HG03521 (cell line): Measurements from ENCODE around the gene OR10AD1.
A peak's percentile ranks its signal among the peaks of the same experiment; 100 is the strongest.
"Not testable (repeated sequence)": the region's sequence is repeated elsewhere in the genome, so short reads cannot be mapped to it uniquely, and the experiment has no call there.

Source experiments
- ATAC-seq: cut with Tn5 transposase; IDR thresholded peaks from one replicate; pipeline ENCODE4 v1.9.1; 2021; ENCODE audit warnings: mild to moderate bottlenecking, moderate library complexity; ENCODE audit not compliant: unreplicated experiment

OR10AD1 gene

DNA sequence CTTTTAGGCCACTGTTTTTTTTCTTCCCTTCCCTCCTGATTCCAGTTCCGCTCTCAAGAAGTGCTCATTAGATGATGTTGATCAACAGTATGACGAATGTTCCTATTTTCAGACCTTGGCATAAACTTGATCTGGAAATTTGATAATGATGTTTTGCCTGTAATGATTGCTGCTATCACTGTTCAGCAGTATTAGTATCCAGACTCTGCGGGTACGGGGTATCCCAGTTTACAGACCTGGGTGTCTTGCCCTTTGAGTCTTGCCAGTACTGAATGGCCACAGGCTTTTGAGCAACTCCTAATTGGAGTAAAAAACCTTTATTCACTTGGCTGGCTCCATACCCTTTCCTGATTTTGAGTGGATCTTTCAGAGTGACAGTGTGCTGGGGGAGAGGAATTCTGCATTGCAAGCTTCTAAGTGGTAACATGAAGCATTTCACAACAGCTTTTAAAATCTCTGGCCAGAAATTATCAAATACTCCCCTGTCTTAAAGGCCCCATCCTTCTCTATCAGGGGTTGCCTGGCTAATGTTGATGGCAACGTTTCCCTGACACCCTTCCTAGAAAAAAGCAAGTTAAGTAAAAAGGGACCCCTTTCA, 39.8 kb downstream of the OR10AD1 start:
- ATAC-seq = no peak

DNA sequence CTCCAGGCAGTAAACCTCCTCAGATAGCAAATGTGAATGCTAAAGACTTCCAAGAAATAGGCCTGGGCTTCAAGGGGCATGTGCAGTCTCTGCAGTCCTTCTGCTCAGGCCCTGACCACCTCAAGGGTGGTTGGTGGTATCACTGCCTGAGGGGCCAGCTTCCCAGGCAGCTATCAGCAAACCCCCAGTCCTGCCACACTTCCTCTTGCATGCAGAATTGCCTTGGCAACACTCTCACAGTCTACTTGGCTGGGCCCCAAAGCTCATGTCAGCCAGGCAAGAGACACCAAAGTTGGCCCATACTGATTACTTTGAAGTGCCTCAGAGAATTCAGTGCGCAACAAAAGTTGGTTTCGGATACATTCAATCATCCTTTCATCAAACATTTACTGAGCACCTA, 42.3 kb downstream of the OR10AD1 start:
- ATAC-seq = no peak

DNA sequence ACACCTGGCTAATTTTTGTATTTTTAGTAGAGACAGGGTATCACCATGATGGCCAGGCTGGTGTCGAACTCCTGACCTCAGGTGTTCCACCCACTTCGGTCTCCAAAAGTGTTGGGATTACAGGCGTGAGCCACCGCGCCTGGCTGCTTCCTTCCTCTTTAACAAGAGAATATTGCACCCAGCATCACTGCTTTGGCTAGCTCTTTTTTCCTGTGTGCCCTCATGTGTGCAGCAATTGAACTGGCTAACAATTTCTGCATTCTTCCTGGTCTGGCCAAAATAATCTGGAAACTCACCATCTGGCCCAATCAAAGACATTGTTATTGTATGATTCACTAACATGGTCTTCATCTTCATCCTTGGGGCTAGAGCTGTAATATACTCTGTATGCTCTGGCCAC, 43.0 kb downstream of the OR10AD1 start:
- no peak for ATAC-seq

DNA sequence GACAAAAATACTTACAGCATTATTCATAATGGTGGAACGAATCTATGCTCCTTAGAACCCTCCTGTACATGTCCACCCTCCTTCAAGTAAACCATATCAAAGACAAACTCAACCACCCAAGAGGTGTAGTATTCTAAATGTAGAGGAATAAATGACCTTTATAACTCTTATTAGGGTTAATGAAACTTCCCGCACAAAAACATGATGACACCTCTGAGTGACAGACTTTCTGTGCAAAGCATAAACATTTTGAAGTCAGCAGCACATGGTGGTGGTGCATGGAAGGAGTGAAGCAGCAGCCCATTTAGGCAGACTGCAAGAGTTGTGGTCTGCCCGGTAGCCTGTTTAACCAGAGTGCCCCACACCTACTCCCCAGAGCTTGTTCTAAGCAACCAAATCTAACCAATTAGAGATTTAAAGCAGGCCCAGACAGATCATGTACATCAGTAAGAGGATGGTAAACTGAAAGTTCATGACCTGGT, 45.2 kb downstream of the OR10AD1 start:
- ATAC-seq = no peak

DNA sequence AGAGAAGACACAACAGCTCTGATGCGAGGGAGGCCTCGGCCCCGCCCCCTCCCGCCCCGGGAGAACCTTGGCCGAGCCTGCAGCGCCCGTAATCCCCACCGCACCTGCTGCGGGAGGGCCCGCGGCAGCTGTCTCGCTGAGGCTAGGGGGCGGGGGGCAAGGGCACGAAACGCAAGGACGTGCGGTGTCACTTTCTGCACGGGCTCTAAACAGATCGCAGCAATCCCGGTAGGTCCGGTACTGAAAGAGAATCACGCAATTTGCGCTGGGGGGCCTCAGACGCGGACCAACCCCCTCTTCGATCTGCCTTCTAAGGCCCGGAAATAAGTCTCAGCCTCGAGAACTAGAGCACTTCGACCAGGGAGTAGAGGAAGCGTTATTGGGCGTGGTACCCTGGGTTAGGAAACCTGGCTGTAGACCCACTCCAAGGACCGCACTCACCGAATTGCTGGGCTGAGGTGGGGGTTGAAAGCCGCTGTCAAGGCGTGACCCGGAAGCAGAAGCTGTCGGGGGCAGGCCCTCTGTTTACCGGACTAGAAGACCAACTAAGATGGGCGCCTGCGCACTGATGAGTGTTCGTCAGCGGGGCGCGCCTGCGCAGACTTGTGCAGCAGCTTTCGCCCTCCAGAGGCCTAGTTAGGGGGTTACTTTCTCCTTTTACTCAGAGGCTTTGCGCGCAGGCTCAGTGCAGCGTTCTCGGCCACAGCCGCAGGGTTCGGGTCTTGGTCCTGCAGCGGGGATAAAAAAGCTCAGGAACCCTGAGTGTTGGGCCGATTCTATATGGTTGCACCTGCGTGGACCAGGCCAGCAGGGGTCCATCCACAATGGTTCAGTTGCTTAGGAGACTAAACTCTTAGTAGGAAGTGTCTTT, 45.8 kb downstream of the OR10AD1 start, which contains the start of gene ASB8:
TSS of gene ASB8 (minus strand) at position 498 of the 871 bp plus-strand sequence. CDS start 4,019 bp downstream, outside the sequence.
- ATAC-seq = peak; percentile 87

DNA sequence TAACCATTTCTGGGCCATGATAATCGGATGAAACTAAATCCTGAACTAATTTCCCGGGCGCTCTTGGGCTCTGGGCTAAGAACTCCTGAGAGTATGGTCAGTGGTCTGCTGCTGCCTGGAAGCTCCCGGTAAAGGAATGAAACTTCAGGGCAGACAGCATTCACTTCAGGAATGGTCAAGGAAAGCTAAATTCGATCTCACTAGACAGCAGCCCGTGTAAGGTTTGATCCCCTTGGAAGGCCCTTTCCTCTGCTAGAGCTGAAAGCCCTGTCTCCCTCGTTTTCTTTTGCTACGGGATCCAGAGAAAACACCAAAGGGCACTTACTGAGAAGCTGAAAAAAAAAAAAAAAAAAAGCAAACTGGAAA, 46.5 kb downstream of the OR10AD1 start:
- ATAC-seq = no peak

DNA sequence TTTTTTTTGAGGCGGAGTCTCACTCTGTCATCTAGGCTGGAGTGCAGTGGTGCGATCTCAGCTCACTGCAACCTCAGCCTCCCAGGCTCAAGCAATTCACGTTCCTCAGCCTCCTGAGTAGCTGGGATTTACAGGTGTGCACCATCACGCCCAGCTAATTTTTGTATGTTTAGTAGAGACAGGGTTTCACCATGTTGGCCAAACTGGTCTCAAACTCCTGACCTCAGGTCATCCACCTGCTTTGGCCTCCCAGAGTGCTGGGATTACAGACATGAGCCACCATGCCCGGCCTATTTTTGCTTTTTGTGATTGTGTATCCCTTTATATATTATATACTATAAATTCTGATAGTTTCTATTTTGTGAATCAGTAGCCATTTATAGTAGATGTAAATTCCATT, 47.3 kb downstream of the OR10AD1 start:
- ATAC-seq = not testable (repeated sequence)
